Measurements from ENCODE around the gene RNF138. TPM values are rescaled to one million over a fixed set of nuclear protein-coding genes. Genes with fewer than 3 reads are reported as not detected.
A peak's percentile ranks its signal among the peaks of the same experiment; 100 is the strongest.

The RNF138 gene
- polyA plus RNA-seq, 3 donors: 62.8 to 70.5 (median 67.1) TPM

DNA sequence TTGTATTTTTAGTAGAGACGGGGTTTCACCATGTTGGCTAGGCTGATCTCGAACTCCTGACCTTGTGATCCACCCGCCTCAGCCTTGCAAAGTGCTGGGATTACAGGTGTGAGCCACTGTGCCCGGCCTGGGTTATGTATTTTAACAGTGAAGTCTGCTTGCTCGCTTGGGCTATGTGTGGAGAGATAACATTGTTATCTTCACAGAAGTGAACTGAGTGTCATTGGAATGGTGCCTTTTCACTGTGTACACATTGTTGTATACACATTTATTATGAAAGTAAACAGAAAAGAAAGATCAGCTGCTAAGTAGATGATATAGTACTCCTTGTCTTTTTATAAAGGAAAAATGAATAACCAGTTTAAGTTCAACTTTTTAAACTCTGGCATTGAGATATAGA, 30.4 kb downstream of the RNF138 start:
- H3K9ac ChIP-seq (ENCODE audit: insufficient read depth, low read length, poor library complexity, severe bottlenecking): no peak overlapping the region
- H3K4me3 ChIP-seq (replicated peaks in 1 of 3; ENCODE audit: low read depth in 2 of 3, low read length in 3 of 3): no peak overlapping the region
- H3K79me2 ChIP-seq (ENCODE audit: insufficient read depth, low read length): peaks cover 52% of the 10 kb centered on the region
- H3K4me2 ChIP-seq (replicated peaks; ENCODE audit: extremely low read depth, low read length, poor library complexity, severe bottlenecking): no peak overlapping the region
- intact Hi-C loops (cut with micrococcal nuclease): no loop called here
- Mint-ChIP-seq H3K27ac (peak overlapping the region in 1 of 7 donors; percentile 8), H3K9me3 (no peaks in the 10 kb centered on the region), H3K4me3 (no peak overlapping the region), H3K27me3 (ENCODE audit: low read depth in 3 of 3) (no peaks in the 10 kb centered on the region), H3K36me3 (peaks cover 59 to 85% of the 10 kb centered on the region in 2 donors), H3K4me1 (no peaks in the 10 kb centered on the region)
- TF ChIP-seq CTCF (IDR thresholded peaks at IDR 0.05): no peak
- no peak overlapping the region for H3K27ac ChIP-seq (ENCODE audit: low read depth in 1 of 2, low read length in 2 of 2)
- H3K36me3 ChIP-seq (replicated peaks in 1 of 2; ENCODE audit: control insufficient read depth in 1 of 2, insufficient read depth in 2 of 2, low read length in 2 of 2): peaks cover 69 to 96% of the 10 kb centered on the region in 2 donors
- WGBS (ENCODE audit: insufficient coverage): 100% methylated on average over 3 of the region's 5 CpGs
- no peak overlapping the region for H2AFZ ChIP-seq (ENCODE audit: insufficient read depth, low read depth, low read length, poor library complexity, severe bottlenecking)
- H3K9me3 ChIP-seq (replicated peaks in 1 of 2; ENCODE audit: control insufficient read depth in 1 of 2, insufficient read depth in 1 of 2, low read length in 2 of 2): no peaks in the 10 kb centered on the region
- H3K27me3 ChIP-seq (ENCODE audit: control insufficient read depth in 2 of 2, insufficient read depth in 2 of 2, low read length in 2 of 2): no peaks in the 10 kb centered on the region
- H3K4me1 ChIP-seq (ENCODE audit: control insufficient read depth in 1 of 2, insufficient read depth in 2 of 2, low read length in 2 of 2): no peaks in the 10 kb centered on the region
- DNase-seq: no peak
- peaks cover 94% of the 10 kb centered on the region for H4K20me1 ChIP-seq (ENCODE audit: insufficient read depth, low read length)

- peaks cover 84 to 100% of the 10 kb centered on the region in 2 donors for H3K36me3 ChIP-seq (replicated peaks in 1 of 2; ENCODE audit: control insufficient read depth in 1 of 2, insufficient read depth in 2 of 2, low read length in 2 of 2)
- no peak overlapping the region for H3K27ac Mint-ChIP-seq
- intact Hi-C loops (cut with micrococcal nuclease): no loop called here
Measured at GRCh38 chr18:32126538-32126937, 34.9 kb downstream of the RNF138 start.

More at GRCh38 chr18:32126538-32126937, 34.9 kb downstream of the RNF138 start:
- Histone ChIP-seq H3K4me2 (replicated peaks; ENCODE audit: extremely low read depth, low read length, poor library complexity, severe bottlenecking) (no peak overlapping the region), H3K9me3 (replicated peaks in 1 of 2; ENCODE audit: control insufficient read depth in 1 of 2, insufficient read depth in 1 of 2, low read length in 2 of 2) (no peaks in the 10 kb centered on the region), H3K27ac (ENCODE audit: low read depth in 1 of 2, low read length in 2 of 2) (no peak overlapping the region), H3K4me1 (ENCODE audit: control insufficient read depth in 1 of 2, insufficient read depth in 2 of 2, low read length in 2 of 2) (no peaks in the 10 kb centered on the region), H3K9ac (ENCODE audit: insufficient read depth, low read length, poor library complexity, severe bottlenecking) (no peak overlapping the region), H2AFZ (ENCODE audit: insufficient read depth, low read depth, low read length, poor library complexity, severe bottlenecking) (no peak overlapping the region), H3K4me3 (replicated peaks in 1 of 3; ENCODE audit: low read depth in 2 of 3, low read length in 3 of 3) (no peak overlapping the region), H3K79me2 (ENCODE audit: insufficient read depth, low read length) (peaks cover 10% of the 10 kb centered on the region), H3K27me3 (ENCODE audit: control insufficient read depth in 2 of 2, insufficient read depth in 2 of 2, low read length in 2 of 2) (no peaks in the 10 kb centered on the region), H4K20me1 (ENCODE audit: insufficient read depth, low read length) (peaks cover 57% of the 10 kb centered on the region)
- DNase-seq: no peak
- TF ChIP-seq CTCF (IDR thresholded peaks at IDR 0.05): no peak
- Mint-ChIP-seq H3K4me3 (no peak overlapping the region), H3K36me3 (peaks cover 54 to 82% of the 10 kb centered on the region in 2 donors), H3K27me3 (ENCODE audit: low read depth in 3 of 3) (no peaks in the 10 kb centered on the region), H3K4me1 (no peaks in the 10 kb centered on the region), H3K9me3 (no peaks in the 10 kb centered on the region)
- WGBS (ENCODE audit: insufficient coverage): no CpG with 5 or more reads among the region's 3 CpGs
